B cell (primary cell): ENCODE results near the gene THBS3. TPM values are rescaled to one million over a fixed set of nuclear protein-coding genes. Genes with fewer than 3 reads are reported as not detected.

Experiments used
- ATAC-seq: fragments of 200-7000 bp; cut with Tn5 transposase; one replicate; pipeline ENCODE4 v1.10.0; 2021; ENCODE audit warnings: low read depth, mild to moderate bottlenecking, moderate number of reproducible peaks, moderate library complexity
- CTCF ChIA-PET: fragments of 350-600 bp; sonication (Branson Sonifier 250); formaldehyde crosslinking; loops from one replicate; lab custom pipeline; 2021; ENCODE audit warnings: antibody characterized with exemption, inconsistent platforms; lab: Charles Lee
- POLR2A ChIA-PET: fragments of 350-600 bp; sonication (Branson Sonifier 250); formaldehyde crosslinking; loops from one replicate; lab custom pipeline; 2021; ENCODE audit warnings: antibody characterized with exemption; lab: Charles Lee
- DNase-seq: peaks from one replicate; pipeline ENCODE4 v3.0.0; 2013
- H2AFZ ChIP-seq: 2 replicates; pipeline ENCODE4 v1.6.1; 2012; ENCODE audit warnings: mild to moderate bottlenecking, low read depth, low read length; ENCODE audit not compliant: insufficient read depth, poor library complexity, severe bottlenecking
- H3K27ac ChIP-seq, 2 donors: 1 replicate in 1 of 2; 2 replicates in 1 of 2; pipeline ENCODE4 v1.5.1; 2012 to 2013; ENCODE audit warnings: low read length in 2 of 2, mild to moderate bottlenecking in 2 of 2, moderate library complexity in 1 of 2
- H3K27me3 ChIP-seq, 4 experiments: fragments of 200-600 bp in 1 of 4; sonication (generic) in 1 of 4; replicated peaks in 1 of 4; 1 replicate in 2 of 4; 2 replicates in 2 of 4; pipeline versions ENCODE4 v1.6.1 to v1.7.0; 2013 to 2016; ENCODE audit warnings: low read length in 3 of 4, mild to moderate bottlenecking in 2 of 4, mixed read lengths in 1 of 4, moderate library complexity in 1 of 4; ENCODE audit not compliant: insufficient read depth in 4 of 4, control insufficient read depth in 3 of 4; ENCODE audit errors: control extremely low read depth in 1 of 4
- H3K36me3 ChIP-seq, 2 experiments: replicated peaks in 1 of 2; 1 replicate in 1 of 2; 2 replicates in 1 of 2; pipeline versions ENCODE4 v1.6.1 to v1.7.1; 2013; ENCODE audit warnings: low read length in 1 of 2; ENCODE audit not compliant: insufficient read depth in 2 of 2, control insufficient read depth in 1 of 2; ENCODE audit errors: control extremely low read depth in 1 of 2, extremely low read depth in 1 of 2
- H3K4me1 ChIP-seq, 2 donors: fragments of 200-600 bp in 1 of 2; sonication (generic) in 1 of 2; 1 replicate in 1 of 2; 2 replicates in 1 of 2; pipeline versions ENCODE4 v1.5.1 to v1.6.1; 2013 to 2017; ENCODE audit warnings: low read length in 2 of 2; ENCODE audit not compliant: control insufficient read depth in 2 of 2, insufficient read depth in 2 of 2
- H3K4me2 ChIP-seq: replicated peaks from 2 replicates; pipeline ENCODE3; 2012; ENCODE audit warnings: mild to moderate bottlenecking, low read depth, low read length; ENCODE audit not compliant: poor library complexity, severe bottlenecking
- H3K4me3 ChIP-seq, 5 experiments: fragments of 200-600 bp in 1 of 5; sonication (generic) in 1 of 5; 1 replicate in 3 of 5; 2 replicates in 2 of 5; pipeline versions ENCODE4 v1.5.1 to v1.7.0; 2011 to 2016; ENCODE audit warnings: low read length in 4 of 5, mild to moderate bottlenecking in 4 of 5, low read depth in 2 of 5, control low read depth in 1 of 5, moderate library complexity in 1 of 5; ENCODE audit not compliant: insufficient read depth in 1 of 5; ENCODE audit errors: control extremely low read depth in 1 of 5, extremely low read depth in 1 of 5
- H3K79me2 ChIP-seq: fragments of 200-600 bp; sonication (generic); one replicate; pipeline ENCODE4 v1.6.0; 2016; ENCODE audit warnings: low read length; ENCODE audit not compliant: control insufficient read depth, insufficient read depth
- H3K9ac ChIP-seq: fragments of 200-600 bp; sonication (generic); 2 replicates; pipeline ENCODE4 v1.6.1; 2017; ENCODE audit warnings: mild to moderate bottlenecking, low read length, moderate library complexity
- H3K9me3 ChIP-seq, 3 donors: one replicate each; pipeline versions ENCODE4 v1.6.1 to v1.7.1; 2013; ENCODE audit warnings: low read length in 2 of 3; ENCODE audit not compliant: control insufficient read depth in 2 of 3, insufficient read depth in 1 of 3; ENCODE audit errors: control extremely low read depth in 1 of 3
- H4K20me1 ChIP-seq: 2 replicates; pipeline ENCODE4 v1.6.0; 2012; ENCODE audit warnings: mild to moderate bottlenecking, low read length; ENCODE audit not compliant: insufficient read depth, control insufficient read depth, poor library complexity, severe bottlenecking
- H3K27ac Mint-ChIP-seq: one replicate; pipeline ENCODE4 v1.8.0; 2021; ENCODE audit warnings: mixed read lengths
- H3K27me3 Mint-ChIP-seq: one replicate; pipeline ENCODE4 v1.8.0; 2021; ENCODE audit warnings: mixed read lengths
- H3K4me1 Mint-ChIP-seq: one replicate; pipeline ENCODE4 v1.8.0; 2021; ENCODE audit warnings: mixed read lengths
- H3K4me3 Mint-ChIP-seq: one replicate; pipeline ENCODE4 v1.8.0; 2021; ENCODE audit warnings: mixed read lengths
- H3K9me3 Mint-ChIP-seq: one replicate; pipeline ENCODE4 v1.8.0; 2022; ENCODE audit warnings: mixed read lengths; ENCODE audit not compliant: insufficient read depth
- EZH2 ChIP-seq: IDR thresholded peaks from 2 replicates; pipeline ENCODE4 v1.6.1; 2012; ENCODE audit warnings: borderline replicate concordance, low read depth, mild to moderate bottlenecking, moderate library complexity, low read length; ENCODE audit not compliant: insufficient read depth, poor library complexity, severe bottlenecking
- WGBS: methylation state at CpG from one replicate; pipeline ENCODE4 v1.1.5; 2013; ENCODE audit warnings: missing lambda C conversion rate; ENCODE audit not compliant: insufficient coverage; 5-methylcytosine and 5-hydroxymethylcytosine counted together
- intact Hi-C: fragments of 100-400 bp; cut with micrococcal nuclease; formaldehyde crosslinking; loops from one replicate; pipeline ENCODE4 v1.10.0; 2022
- polyA plus RNA-seq: library from polyadenylated mRNA; depleted of rRNA; stranded (reverse); fragments of >200 nt; gene quantifications from 2 replicates; pipeline ENCODE4 v1.2.3, GENCODE V29; 2012
- total RNA-seq, 2 donors: library from RNA; stranded (reverse); fragments of 120-200 nt in 1 of 2; gene quantifications; 1 replicate in 1 of 2; 2 replicates in 1 of 2; pipeline versions ENCODE4 v1.2.3 to v1.2.4, GENCODE V29; 2013 to 2022
- TF ChIP-seq, protein P1 (sequence below): fragments of 200-600 bp; IDR thresholded peaks from one replicate; pipeline ENCODE4 v1.8.0; 2022; ENCODE audit warnings: antibody characterized with exemption, mild to moderate bottlenecking

Gene THBS3
- total and polyA plus RNA-seq, 2 donors (not counting 1 experiment from before 2014, with no cell fraction given): 28.0 to 28.6 TPM

DNA sequence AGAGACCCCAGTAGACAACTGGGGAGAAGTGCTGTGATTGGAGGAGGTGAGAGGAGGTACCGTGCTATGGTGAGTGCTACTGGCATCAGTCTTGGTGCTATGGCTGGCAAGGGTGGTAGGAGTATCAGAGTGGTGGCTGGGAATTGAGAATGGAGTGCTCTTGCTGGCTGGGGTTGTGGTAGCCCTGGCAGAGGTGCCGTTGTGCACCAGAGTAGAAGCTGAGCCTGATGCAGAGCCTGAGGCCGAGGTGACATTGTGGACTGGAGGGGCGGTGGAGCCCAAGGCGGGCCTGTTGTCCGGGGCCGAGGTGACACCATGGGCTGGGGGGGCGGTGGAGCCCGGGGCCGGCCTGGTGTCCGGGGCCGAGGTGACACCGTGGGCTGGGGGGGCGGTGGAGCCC lies 19.4 kb downstream of the THBS3 start:
- intact Hi-C loops: no loop called here
- Mint-ChIP-seq H3K4me3 (no peak overlapping the region), H3K4me1 (peaks cover 37% of the 10 kb centered on the region), H3K27ac (peak overlapping the region; percentile 51), H3K9me3 (no peaks in the 10 kb centered on the region), H3K27me3 (no peaks in the 10 kb centered on the region)
- ChIA-PET CTCF (interaction anchor here (1.8 kb wide), 1 partner anchor 14 kb away, joined by 4 read pairs; no protein-coding TSS in a partner anchor), POLR2A (no interaction called here)
- Histone ChIP-seq H3K9ac (no peak overlapping the region), H4K20me1 (no peaks in the 10 kb centered on the region), H3K4me1 (peaks cover 23 to 40% of the 10 kb centered on the region in 2 donors), H3K27ac (no peak overlapping the region), H3K4me2 (no peak overlapping the region), H3K79me2 (no peaks in the 10 kb centered on the region), H2AFZ (no peak overlapping the region), H3K36me3 (no peaks in the 10 kb centered on the region), H3K9me3 (no peaks in the 10 kb centered on the region), H3K27me3 (peaks cover 0 to 4% (median 0%) of the 10 kb centered on the region in 4 experiments), H3K4me3 (no peak overlapping the region)
- ATAC-seq (no peak), DNase-seq (no peak)
- 97% methylated on average over 5 of the region's 14 CpGs for WGBS
- TF ChIP-seq, protein P1, sequence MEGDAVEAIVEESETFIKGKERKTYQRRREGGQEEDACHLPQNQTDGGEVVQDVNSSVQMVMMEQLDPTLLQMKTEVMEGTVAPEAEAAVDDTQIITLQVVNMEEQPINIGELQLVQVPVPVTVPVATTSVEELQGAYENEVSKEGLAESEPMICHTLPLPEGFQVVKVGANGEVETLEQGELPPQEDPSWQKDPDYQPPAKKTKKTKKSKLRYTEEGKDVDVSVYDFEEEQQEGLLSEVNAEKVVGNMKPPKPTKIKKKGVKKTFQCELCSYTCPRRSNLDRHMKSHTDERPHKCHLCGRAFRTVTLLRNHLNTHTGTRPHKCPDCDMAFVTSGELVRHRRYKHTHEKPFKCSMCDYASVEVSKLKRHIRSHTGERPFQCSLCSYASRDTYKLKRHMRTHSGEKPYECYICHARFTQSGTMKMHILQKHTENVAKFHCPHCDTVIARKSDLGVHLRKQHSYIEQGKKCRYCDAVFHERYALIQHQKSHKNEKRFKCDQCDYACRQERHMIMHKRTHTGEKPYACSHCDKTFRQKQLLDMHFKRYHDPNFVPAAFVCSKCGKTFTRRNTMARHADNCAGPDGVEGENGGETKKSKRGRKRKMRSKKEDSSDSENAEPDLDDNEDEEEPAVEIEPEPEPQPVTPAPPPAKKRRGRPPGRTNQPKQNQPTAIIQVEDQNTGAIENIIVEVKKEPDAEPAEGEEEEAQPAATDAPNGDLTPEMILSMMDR: no peak

DNA sequence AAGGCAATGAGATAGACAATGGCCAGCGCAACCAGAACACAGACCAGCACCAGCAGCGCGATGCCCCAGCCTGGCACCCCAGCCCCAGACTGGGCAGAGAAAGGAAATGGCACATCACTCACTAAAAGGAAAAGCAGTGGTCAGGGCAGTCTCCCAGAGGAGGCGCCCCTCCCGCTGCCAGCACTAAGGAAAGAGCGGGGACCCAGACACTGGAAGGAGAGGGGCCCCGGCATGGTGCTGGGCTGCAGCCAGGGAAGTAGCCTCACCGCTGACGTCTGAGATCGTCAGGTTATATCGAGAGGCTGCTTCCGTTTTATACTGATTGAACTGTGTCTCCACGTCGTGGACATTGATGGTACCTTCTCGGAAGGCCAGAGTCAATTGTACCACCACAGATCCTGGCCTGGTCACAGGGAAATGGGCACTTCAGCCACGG lies 20.2 kb downstream of the THBS3 start:
- 85% methylated on average over 16 of the region's 16 CpGs for WGBS
- Histone ChIP-seq H3K79me2 (no peaks in the 10 kb centered on the region), H4K20me1 (no peaks in the 10 kb centered on the region), H2AFZ (no peak overlapping the region), H3K9ac (no peak overlapping the region), H3K4me1 (peaks cover 18 to 33% of the 10 kb centered on the region in 2 donors), H3K27ac (no peak overlapping the region), H3K4me3 (no peak overlapping the region), H3K4me2 (no peak overlapping the region), H3K36me3 (no peaks in the 10 kb centered on the region), H3K27me3 (no peaks in the 10 kb centered on the region), H3K9me3 (no peaks in the 10 kb centered on the region)
- TF ChIP-seq, protein P1: no peak
- TF ChIP-seq EZH2: no peak
- no peak for DNase-seq
- ATAC-seq: no peak
- ChIA-PET POLR2A (no interaction called here), CTCF (interaction anchor here (1.8 kb wide), 1 partner anchor 13 kb away, joined by 4 read pairs; no protein-coding TSS in a partner anchor)
- Mint-ChIP-seq H3K4me3 (no peak overlapping the region), H3K27ac (no peak overlapping the region), H3K9me3 (no peaks in the 10 kb centered on the region), H3K27me3 (no peaks in the 10 kb centered on the region), H3K4me1 (peaks cover 33% of the 10 kb centered on the region)
- intact Hi-C loops: no loop called here
